K562 (cell line): ENCODE data around the gene NXN. TPM values are rescaled to one million over a fixed set of nuclear protein-coding genes. Genes with fewer than 3 reads are reported as not detected.

Experiments
- ATAC-seq: fragments of 200-7000 bp; cut with Tn5 transposase; 3 replicates; pipeline ENCODE4 v1.9.1; 2020; ENCODE audit warnings: moderate library complexity
- BruUV-seq: library from RNA; stranded (reverse); fragments of 400-500 nt; replicated peaks from 2 replicates; lab custom pipeline; 2021; lab: Mats Ljungman, UMichigan
- CTCF ChIA-PET: fragments of 300-600 bp; formaldehyde crosslinking; extraction: SDS; loops from one replicate; lab custom pipeline; 2021; ENCODE audit warnings: low intra/inter-chr PET ratio; lab: Yijun Ruan, JAX
- POLR2A ChIA-PET: fragments of 300-600, 350-650 bp; sonication (Branson Sonifier 250); formaldehyde crosslinking; extraction: SDS; loops from one replicate; lab custom pipeline; 2021; ENCODE audit warnings: antibody characterized with exemption, inconsistent platforms; lab: Yijun Ruan, JAX
- DNase-seq, 4 experiments: peaks; one replicate each; pipeline versions ENCODE4 v3.0.0 to v3.0.0-alpha.2; 2011 to 2018; ENCODE audit warnings: low spot score in 3 of 4, mixed read lengths in 3 of 4; ENCODE audit errors: extremely low read depth in 1 of 4
- FAIRE-seq: peaks from 2 replicates; lab custom pipeline; 2011; peaks lifted over from hg19 to GRCh38; lab: Jason Lieb, UNC
- H2AFZ ChIP-seq: 2 replicates; pipeline ENCODE4 v1.6.0; 2011; ENCODE audit warnings: low read depth, low read length, control low read depth, inconsistent platforms
- H3K27ac ChIP-seq: fragments of 200-600 bp; 3 replicates; pipeline ENCODE4 v1.8.0; 2011; ENCODE audit warnings: low read depth, mild to moderate bottlenecking, control low read depth, inconsistent platforms, low read length, moderate library complexity, mixed read lengths; ENCODE audit errors: extremely low read depth
- H3K27me3 ChIP-seq, 2 experiments: fragments of 300-600 bp in 1 of 2; 2 replicates in 1 of 2; 3 replicates in 1 of 2; pipeline versions ENCODE4 v1.6.0 to v1.8.0; 2011; ENCODE audit warnings: inconsistent platforms in 2 of 2, low read length in 2 of 2, mild to moderate bottlenecking in 1 of 2, mixed read lengths in 1 of 2, moderate library complexity in 1 of 2; ENCODE audit not compliant: control insufficient read depth in 2 of 2, insufficient read depth in 2 of 2
- H3K36me3 ChIP-seq: fragments of 300-600 bp; 3 replicates; pipeline ENCODE4 v1.8.0; 2011; ENCODE audit warnings: mild to moderate bottlenecking, low read length, inconsistent platforms; ENCODE audit not compliant: control insufficient read depth, insufficient read depth
- H3K4me1 ChIP-seq, 2 experiments: fragments of 200-600 bp in 1 of 2; replicated peaks in 1 of 2; 2 replicates in 1 of 2; 3 replicates in 1 of 2; pipeline versions ENCODE4 v1.5.1 to v1.8.0; 2011; ENCODE audit warnings: inconsistent platforms in 2 of 2, low read length in 2 of 2, mild to moderate bottlenecking in 1 of 2, mixed read lengths in 1 of 2, moderate library complexity in 1 of 2; ENCODE audit not compliant: control insufficient read depth in 2 of 2, insufficient read depth in 2 of 2
- H3K4me2 ChIP-seq: 2 replicates; pipeline ENCODE4 v1.6.1; 2011; ENCODE audit warnings: low read length, control low read depth, inconsistent platforms, mixed read lengths; ENCODE audit not compliant: insufficient read depth
- H3K4me3 ChIP-seq: fragments of 200-600 bp; sonication (generic), shearing (Covaris generic); 2 replicates; pipeline ENCODE4 v1.5.1; 2016; ENCODE audit warnings: control low read depth, inconsistent platforms
- H3K79me2 ChIP-seq: fragments of 200-600 bp; 3 replicates; pipeline ENCODE4 v1.8.0; 2011; ENCODE audit warnings: low read length, inconsistent platforms; ENCODE audit not compliant: control insufficient read depth, insufficient read depth
- H3K9ac ChIP-seq, 2 experiments: 2 replicates each; pipeline versions ENCODE4 v1.6.0 to v1.6.1; 2011; ENCODE audit warnings: low read depth in 2 of 2, low read length in 2 of 2, control low read depth in 1 of 2, inconsistent platforms in 1 of 2, mild to moderate bottlenecking in 1 of 2, mixed read lengths in 1 of 2; ENCODE audit not compliant: insufficient read depth in 1 of 2
- H3K9me1 ChIP-seq: one replicate; pipeline ENCODE4 v1.6.0; 2011; ENCODE audit warnings: inconsistent platforms, mild to moderate bottlenecking, low read length, moderate library complexity; ENCODE audit not compliant: control insufficient read depth, insufficient read depth
- H3K9me3 ChIP-seq: replicated peaks from 2 replicates; pipeline ENCODE4 v1.5.1; 2011; ENCODE audit warnings: low read depth, low read length, inconsistent platforms; ENCODE audit not compliant: control insufficient read depth, insufficient read depth
- H4K20me1 ChIP-seq: replicated peaks from 2 replicates; pipeline ENCODE4 v1.6.1; 2011; ENCODE audit warnings: low read length, inconsistent platforms, mixed read lengths; ENCODE audit not compliant: control insufficient read depth, insufficient read depth
- ARID1B ChIP-seq: fragments of 450-650 bp; IDR thresholded peaks from 2 replicates; pipeline ENCODE4 v1.6.1; 2016; ENCODE audit warnings: antibody characterized with exemption, mild to moderate bottlenecking, inconsistent platforms
- ASH1L ChIP-seq: fragments of 450-650 bp; IDR thresholded peaks from 2 replicates; pipeline ENCODE4 v1.6.1; 2018; ENCODE audit warnings: borderline replicate concordance, mild to moderate bottlenecking, low read depth; ENCODE audit not compliant: partially characterized antibody
- CCNT2 ChIP-seq: IDR thresholded peaks from 2 replicates; pipeline ENCODE4 v1.6.1; 2011; ENCODE audit warnings: borderline replicate concordance, low read depth, mild to moderate bottlenecking, moderate library complexity, mixed read lengths, low read length; ENCODE audit not compliant: insufficient read length; ENCODE audit errors: extremely low read depth
- KLF10 ChIP-seq: fragments of 250-450 bp; sonication (Bioruptor Pico); IDR thresholded peaks from 2 replicates; pipeline ENCODE4 v1.6.1; 2021; ENCODE audit warnings: matching md5 sums
- STAT5A ChIP-seq: IDR thresholded peaks from 2 replicates; pipeline ENCODE4 v1.6.1; 2012; ENCODE audit warnings: low read length, inconsistent platforms, borderline replicate concordance
- ZFP36 ChIP-seq: fragments of 150-350 bp; IDR thresholded peaks from 2 replicates; pipeline ENCODE4 v1.6.1; 2018; ENCODE audit warnings: low read length, low read depth; ENCODE audit not compliant: partially characterized antibody
- ZNF175 ChIP-seq: fragments of 200-800 bp; sonication (Bioruptor generic); IDR thresholded peaks from 2 replicates; pipeline ENCODE4 v1.6.1; 2016; ENCODE audit warnings: low read depth, mild to moderate bottlenecking, missing genetic modification characterization, missing compliant biosample characterization
- ZNF282 ChIP-seq: sonication (generic); formaldehyde crosslinking; IDR thresholded peaks from 2 replicates; pipeline ENCODE4 v1.8.1; 2023; ENCODE audit warnings: missing genetic modification reagents
- WGBS: fragments of 100-300 bp; shearing (Covaris generic); methylation state at CpG from one replicate; pipeline ENCODE4 v1.1.6; 2016; ENCODE audit warnings: low coverage, mixed read lengths; ENCODE audit not compliant: insufficient coverage; ENCODE audit errors: missing lambda C conversion rate; 5-methylcytosine and 5-hydroxymethylcytosine counted together
- in situ Hi-C: fragments of 300-500 bp; cut with MboI; formaldehyde crosslinking; loops from 4 replicates; pipeline ENCODE4 v1.15.0; 2018; ENCODE audit warnings: inconsistent platforms, mixed read lengths
- intact Hi-C: fragments of 100-400 bp; cut with micrococcal nuclease; formaldehyde crosslinking; loops from 2 replicates; pipeline ENCODE4 v1.14.2; 2022
- polyA plus RNA-seq, 8 experiments: library from polyadenylated mRNA; depleted of rRNA in 4 of 8; stranded (reverse) in 5 of 8; unstranded in 3 of 8; fragments of >200 nt; fragmentation: Nextera tagmentation in 2 of 8; fragmentation: Illumina TruSeq in 1 of 8; extraction: Ambion mirVana in 2 of 8; extraction: Trizol in 1 of 8; gene quantifications; 2 replicates each; pipeline versions ENCODE4 v1.2.1 to v1.2.3, GENCODE V29; 2011 to 2014; ENCODE audit warnings: inconsistent platforms in 1 of 8, missing spikeins in 1 of 8
- total RNA-seq, 7 experiments: library from RNA; depleted of rRNA in 6 of 7; stranded (reverse); fragments of >200 nt in 6 of 7; fragmentation: Illumina TruSeq in 2 of 7; extraction: Trizol in 2 of 7; gene quantifications; 2 replicates each; pipeline versions ENCODE4 v1.2.1 to v1.2.3, GENCODE V29; 2011 to 2021; ENCODE audit warnings: low replicate concordance in 1 of 7
- TF ChIP-seq, protein P1 (sequence below): sonication (generic); formaldehyde crosslinking; IDR thresholded peaks from 2 replicates; pipeline ENCODE4 v1.8.0; 2022; ENCODE audit warnings: mild to moderate bottlenecking, missing genetic modification reagents
- TF ChIP-seq, protein P2 (sequence below): fragments of 450-650 bp; IDR thresholded peaks from 2 replicates; pipeline ENCODE4 v1.6.1; 2018; ENCODE audit not compliant: partially characterized antibody

The NXN gene
- total and polyA plus RNA-seq, 9 of the 15 experiments (the other 6 are each of a cell fraction or from before 2014, with no cell fraction given) = 0.08 to 0.39 (median 0.29) TPM; not detected in 5

- Histone ChIP-seq H3K9ac (no peak overlapping the region), H3K9me1 (no peaks in the 10 kb centered on the region), H3K4me1 (no peaks in the 10 kb centered on the region), H3K79me2 (no peaks in the 10 kb centered on the region), H3K27me3 (peaks cover under 1 to 33% of the 10 kb centered on the region in 2 experiments; a peak in 4 of 5 replicates), H4K20me1 (no peaks in the 10 kb centered on the region), H3K4me3 (no peak overlapping the region), H2AFZ (no peak overlapping the region), H3K36me3 (no peaks in the 10 kb centered on the region), H3K9me3 (no peaks in the 10 kb centered on the region), H3K27ac (no peak overlapping the region), H3K4me2 (no peak overlapping the region)
- WGBS = 1% methylated on average over 8 of the region's 8 CpGs
- no peak for ATAC-seq
- no peak for DNase-seq
- ChIA-PET POLR2A (interaction anchor here (0.6 kb wide), 1 partner anchor 44 kb away, joined by 3 read pairs; no protein-coding TSS in a partner anchor), CTCF (no interaction called here)
- no peak for FAIRE-seq
- BruUV-seq = no TSS peak
- TF ChIP-seq ZFP36 (no peak), STAT5A (no peak), CCNT2 (no peak)
- intact Hi-C loops = no loop called here
- in situ Hi-C loops = no loop called here
These were observed 86.6 kb downstream of the NXN start for GRCh38 chr17:892958-893357.

DNA sequence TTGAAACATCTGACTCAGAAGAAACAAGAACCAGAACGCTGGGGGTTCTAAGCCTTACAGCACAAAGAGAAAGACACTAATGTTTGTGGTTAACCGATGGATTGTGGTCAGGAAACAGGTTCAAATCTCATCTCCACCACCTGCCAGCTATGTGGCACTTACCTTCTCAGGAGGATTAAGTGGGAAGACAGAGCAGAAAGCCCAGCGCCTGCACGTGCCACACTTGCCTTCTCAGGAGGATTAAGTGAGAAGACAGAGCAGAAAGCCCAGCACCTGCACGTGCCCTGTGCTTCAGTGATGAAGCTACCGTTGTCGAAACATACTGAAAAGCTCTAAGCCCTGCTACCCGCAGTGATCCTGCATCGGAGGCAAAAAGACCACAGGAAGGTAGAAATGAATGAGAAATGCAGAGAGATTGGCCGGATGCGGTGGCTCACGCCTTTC lies 90.6 kb downstream of the NXN start:
- Histone ChIP-seq H3K4me2 (no peak overlapping the region), H3K9me1 (no peaks in the 10 kb centered on the region), H3K27me3 (peaks cover 6 to 48% of the 10 kb centered on the region in 2 experiments; a peak in 3 of 5 replicates), H3K4me1 (no peaks in the 10 kb centered on the region), H3K27ac (no peak overlapping the region), H3K9me3 (no peaks in the 10 kb centered on the region), H3K9ac (no peak overlapping the region), H3K4me3 (no peak overlapping the region), H2AFZ (no peak overlapping the region), H3K36me3 (no peaks in the 10 kb centered on the region), H3K79me2 (no peaks in the 10 kb centered on the region), H4K20me1 (no peaks in the 10 kb centered on the region)
- ATAC-seq (no peak), FAIRE-seq (no peak), DNase-seq (no peak)
- in situ Hi-C loops = loop anchor here (10.0 kb wide), 1 partner anchor 86 kb away; the partner anchor contains the start of gene NXN
- 7% methylated on average over 11 of the region's 12 CpGs for WGBS
- POLR2A ChIA-PET = interaction anchor here (1.0 kb wide), 1 partner anchor 38 kb away, joined by 3 read pairs; no protein-coding TSS in a partner anchor
- CTCF ChIA-PET = no interaction called here
- intact Hi-C loops = no loop called here
- BruUV-seq = no TSS peak
- no peak for TF ChIP-seq ZNF282 (CRISPR knock-in tag)
- no peak for TF ChIP-seq ZNF175 (CRISPR knock-in tag)
- no peak for TF ChIP-seq ARID1B
- no peak for TF ChIP-seq ASH1L
- TF ChIP-seq KLF10 (CRISPR knock-in tag) = no peak
- TF ChIP-seq, protein P1, sequence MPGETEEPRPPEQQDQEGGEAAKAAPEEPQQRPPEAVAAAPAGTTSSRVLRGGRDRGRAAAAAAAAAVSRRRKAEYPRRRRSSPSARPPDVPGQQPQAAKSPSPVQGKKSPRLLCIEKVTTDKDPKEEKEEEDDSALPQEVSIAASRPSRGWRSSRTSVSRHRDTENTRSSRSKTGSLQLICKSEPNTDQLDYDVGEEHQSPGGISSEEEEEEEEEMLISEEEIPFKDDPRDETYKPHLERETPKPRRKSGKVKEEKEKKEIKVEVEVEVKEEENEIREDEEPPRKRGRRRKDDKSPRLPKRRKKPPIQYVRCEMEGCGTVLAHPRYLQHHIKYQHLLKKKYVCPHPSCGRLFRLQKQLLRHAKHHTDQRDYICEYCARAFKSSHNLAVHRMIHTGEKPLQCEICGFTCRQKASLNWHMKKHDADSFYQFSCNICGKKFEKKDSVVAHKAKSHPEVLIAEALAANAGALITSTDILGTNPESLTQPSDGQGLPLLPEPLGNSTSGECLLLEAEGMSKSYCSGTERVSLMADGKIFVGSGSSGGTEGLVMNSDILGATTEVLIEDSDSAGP (CRISPR knock-in tag) = no peak
- TF ChIP-seq, protein P2, sequence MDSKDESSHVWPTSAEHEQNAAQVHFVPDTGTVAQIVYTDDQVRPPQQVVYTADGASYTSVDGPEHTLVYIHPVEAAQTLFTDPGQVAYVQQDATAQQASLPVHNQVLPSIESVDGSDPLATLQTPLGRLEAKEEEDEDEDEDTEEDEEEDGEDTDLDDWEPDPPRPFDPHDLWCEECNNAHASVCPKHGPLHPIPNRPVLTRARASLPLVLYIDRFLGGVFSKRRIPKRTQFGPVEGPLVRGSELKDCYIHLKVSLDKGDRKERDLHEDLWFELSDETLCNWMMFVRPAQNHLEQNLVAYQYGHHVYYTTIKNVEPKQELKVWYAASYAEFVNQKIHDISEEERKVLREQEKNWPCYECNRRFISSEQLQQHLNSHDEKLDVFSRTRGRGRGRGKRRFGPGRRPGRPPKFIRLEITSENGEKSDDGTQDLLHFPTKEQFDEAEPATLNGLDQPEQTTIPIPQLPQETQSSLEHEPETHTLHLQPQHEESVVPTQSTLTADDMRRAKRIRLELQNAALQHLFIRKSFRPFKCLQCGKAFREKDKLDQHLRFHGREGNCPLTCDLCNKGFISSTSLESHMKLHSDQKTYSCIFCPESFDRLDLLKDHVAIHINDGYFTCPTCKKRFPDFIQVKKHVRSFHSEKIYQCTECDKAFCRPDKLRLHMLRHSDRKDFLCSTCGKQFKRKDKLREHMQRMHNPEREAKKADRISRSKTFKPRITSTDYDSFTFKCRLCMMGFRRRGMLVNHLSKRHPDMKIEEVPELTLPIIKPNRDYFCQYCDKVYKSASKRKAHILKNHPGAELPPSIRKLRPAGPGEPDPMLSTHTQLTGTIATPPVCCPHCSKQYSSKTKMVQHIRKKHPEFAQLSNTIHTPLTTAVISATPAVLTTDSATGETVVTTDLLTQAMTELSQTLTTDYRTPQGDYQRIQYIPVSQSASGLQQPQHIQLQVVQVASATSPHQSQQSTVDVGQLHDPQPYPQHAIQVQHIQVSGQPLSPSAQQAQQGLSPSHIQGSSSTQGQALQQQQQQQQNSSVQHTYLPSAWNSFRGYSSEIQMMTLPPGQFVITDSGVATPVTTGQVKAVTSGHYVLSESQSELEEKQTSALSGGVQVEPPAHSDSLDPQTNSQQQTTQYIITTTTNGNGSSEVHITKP = no peak
